ENCODE results near the gene CDKL1.

DNA sequence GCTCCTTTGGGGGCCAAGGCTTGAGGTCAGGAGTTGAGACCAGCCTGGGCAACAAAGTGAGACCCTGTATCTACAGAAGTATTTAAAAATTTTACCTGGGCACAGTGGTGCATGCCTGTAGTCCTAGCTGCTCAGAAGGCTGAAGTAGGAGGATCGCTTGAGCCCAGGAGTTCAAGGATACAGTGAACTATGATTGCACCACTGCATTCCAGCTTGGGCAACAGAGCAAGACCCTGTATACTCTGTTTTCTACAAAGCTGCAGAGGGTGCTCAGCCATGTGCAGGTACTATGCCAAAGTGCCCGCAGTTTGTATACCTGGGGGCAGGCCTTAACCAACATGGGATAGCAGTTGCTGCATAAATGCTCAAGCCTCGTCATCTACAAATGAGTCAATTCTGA, 26.8 kb upstream of the CDKL1 start:
- no peak for TF ChIP-seq POLR2AphosphoS5 (IDR thresholded peaks at IDR 0.05; ENCODE audit: low read depth, low read length)
- TF ChIP-seq TAF1 (IDR thresholded peaks at IDR 0.05; ENCODE audit: low read depth, low read length) = no peak
- TF ChIP-seq POLR2A (IDR thresholded peaks at IDR 0.05; ENCODE audit: low read depth, low read length) = no peak
- TF ChIP-seq POU2F2 (IDR thresholded peaks at IDR 0.05; ENCODE audit: low read depth, low read length) = no peak

Measured in GM12891 (cell line).